Measurements from ENCODE around the gene IER2. TPM values are rescaled to one million over a fixed set of nuclear protein-coding genes. Genes with fewer than 3 reads are reported as not detected.

IER2 gene
- total and polyA plus RNA-seq, 2 of the 8 experiments (the other 6 are each of a cell fraction or from before 2014, with no cell fraction given): 84.5 to 138 TPM

GRCh38 chr19:13120817-13121216, 29.4 kb upstream of the IER2 start (continued):
- TF ChIP-seq, protein P1, sequence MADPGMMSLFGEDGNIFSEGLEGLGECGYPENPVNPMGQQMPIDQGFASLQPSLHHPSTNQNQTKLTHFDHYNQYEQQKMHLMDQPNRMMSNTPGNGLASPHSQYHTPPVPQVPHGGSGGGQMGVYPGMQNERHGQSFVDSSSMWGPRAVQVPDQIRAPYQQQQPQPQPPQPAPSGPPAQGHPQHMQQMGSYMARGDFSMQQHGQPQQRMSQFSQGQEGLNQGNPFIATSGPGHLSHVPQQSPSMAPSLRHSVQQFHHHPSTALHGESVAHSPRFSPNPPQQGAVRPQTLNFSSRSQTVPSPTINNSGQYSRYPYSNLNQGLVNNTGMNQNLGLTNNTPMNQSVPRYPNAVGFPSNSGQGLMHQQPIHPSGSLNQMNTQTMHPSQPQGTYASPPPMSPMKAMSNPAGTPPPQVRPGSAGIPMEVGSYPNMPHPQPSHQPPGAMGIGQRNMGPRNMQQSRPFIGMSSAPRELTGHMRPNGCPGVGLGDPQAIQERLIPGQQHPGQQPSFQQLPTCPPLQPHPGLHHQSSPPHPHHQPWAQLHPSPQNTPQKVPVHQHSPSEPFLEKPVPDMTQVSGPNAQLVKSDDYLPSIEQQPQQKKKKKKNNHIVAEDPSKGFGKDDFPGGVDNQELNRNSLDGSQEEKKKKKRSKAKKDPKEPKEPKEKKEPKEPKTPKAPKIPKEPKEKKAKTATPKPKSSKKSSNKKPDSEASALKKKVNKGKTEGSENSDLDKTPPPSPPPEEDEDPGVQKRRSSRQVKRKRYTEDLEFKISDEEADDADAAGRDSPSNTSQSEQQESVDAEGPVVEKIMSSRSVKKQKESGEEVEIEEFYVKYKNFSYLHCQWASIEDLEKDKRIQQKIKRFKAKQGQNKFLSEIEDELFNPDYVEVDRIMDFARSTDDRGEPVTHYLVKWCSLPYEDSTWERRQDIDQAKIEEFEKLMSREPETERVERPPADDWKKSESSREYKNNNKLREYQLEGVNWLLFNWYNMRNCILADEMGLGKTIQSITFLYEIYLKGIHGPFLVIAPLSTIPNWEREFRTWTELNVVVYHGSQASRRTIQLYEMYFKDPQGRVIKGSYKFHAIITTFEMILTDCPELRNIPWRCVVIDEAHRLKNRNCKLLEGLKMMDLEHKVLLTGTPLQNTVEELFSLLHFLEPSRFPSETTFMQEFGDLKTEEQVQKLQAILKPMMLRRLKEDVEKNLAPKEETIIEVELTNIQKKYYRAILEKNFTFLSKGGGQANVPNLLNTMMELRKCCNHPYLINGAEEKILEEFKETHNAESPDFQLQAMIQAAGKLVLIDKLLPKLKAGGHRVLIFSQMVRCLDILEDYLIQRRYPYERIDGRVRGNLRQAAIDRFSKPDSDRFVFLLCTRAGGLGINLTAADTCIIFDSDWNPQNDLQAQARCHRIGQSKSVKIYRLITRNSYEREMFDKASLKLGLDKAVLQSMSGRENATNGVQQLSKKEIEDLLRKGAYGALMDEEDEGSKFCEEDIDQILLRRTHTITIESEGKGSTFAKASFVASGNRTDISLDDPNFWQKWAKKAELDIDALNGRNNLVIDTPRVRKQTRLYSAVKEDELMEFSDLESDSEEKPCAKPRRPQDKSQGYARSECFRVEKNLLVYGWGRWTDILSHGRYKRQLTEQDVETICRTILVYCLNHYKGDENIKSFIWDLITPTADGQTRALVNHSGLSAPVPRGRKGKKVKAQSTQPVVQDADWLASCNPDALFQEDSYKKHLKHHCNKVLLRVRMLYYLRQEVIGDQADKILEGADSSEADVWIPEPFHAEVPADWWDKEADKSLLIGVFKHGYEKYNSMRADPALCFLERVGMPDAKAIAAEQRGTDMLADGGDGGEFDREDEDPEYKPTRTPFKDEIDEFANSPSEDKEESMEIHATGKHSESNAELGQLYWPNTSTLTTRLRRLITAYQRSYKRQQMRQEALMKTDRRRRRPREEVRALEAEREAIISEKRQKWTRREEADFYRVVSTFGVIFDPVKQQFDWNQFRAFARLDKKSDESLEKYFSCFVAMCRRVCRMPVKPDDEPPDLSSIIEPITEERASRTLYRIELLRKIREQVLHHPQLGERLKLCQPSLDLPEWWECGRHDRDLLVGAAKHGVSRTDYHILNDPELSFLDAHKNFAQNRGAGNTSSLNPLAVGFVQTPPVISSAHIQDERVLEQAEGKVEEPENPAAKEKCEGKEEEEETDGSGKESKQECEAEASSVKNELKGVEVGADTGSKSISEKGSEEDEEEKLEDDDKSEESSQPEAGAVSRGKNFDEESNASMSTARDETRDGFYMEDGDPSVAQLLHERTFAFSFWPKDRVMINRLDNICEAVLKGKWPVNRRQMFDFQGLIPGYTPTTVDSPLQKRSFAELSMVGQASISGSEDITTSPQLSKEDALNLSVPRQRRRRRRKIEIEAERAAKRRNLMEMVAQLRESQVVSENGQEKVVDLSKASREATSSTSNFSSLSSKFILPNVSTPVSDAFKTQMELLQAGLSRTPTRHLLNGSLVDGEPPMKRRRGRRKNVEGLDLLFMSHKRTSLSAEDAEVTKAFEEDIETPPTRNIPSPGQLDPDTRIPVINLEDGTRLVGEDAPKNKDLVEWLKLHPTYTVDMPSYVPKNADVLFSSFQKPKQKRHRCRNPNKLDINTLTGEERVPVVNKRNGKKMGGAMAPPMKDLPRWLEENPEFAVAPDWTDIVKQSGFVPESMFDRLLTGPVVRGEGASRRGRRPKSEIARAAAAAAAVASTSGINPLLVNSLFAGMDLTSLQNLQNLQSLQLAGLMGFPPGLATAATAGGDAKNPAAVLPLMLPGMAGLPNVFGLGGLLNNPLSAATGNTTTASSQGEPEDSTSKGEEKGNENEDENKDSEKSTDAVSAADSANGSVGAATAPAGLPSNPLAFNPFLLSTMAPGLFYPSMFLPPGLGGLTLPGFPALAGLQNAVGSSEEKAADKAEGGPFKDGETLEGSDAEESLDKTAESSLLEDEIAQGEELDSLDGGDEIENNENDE (IDR thresholded peaks at IDR 0.05; ENCODE audit: insufficient replicate concordance, low read length): no peak
- no peak for TF ChIP-seq CEBPB (IDR thresholded peaks at IDR 0.05; ENCODE audit: low read depth, low read length)

All from H1 (cell line).